ENCODE data around the gene PRRC2B.
"Not testable (repeated sequence)": the region's sequence is repeated elsewhere in the genome, so short reads cannot be mapped to it uniquely, and the experiment has no call there.

PRRC2B gene

GRCh38 chr9:131511416-131511815 lies 117.5 kb downstream of the PRRC2B start:
- Histone ChIP-seq H3K9me3 (ENCODE audit: control extremely low read depth in 1 of 5, control insufficient read depth in 4 of 5, insufficient read depth in 2 of 5, low read depth in 1 of 5, low read length in 4 of 5) (peaks cover 0 to 4% (median 0%) of the 10 kb centered on the region in 5 experiments), H3K4me3 (ENCODE audit: control insufficient read depth in 1 of 7, extremely low read depth in 1 of 7, insufficient read depth in 4 of 7, low read depth in 2 of 7, low read length in 6 of 7) (no peak overlapping the region), H3K36me3 (ENCODE audit: control insufficient read depth in 4 of 4, insufficient read depth in 4 of 4, low read length in 3 of 4) (peaks cover 9 to 69% (median 56%) of the 10 kb centered on the region in 4 experiments), H3K4me1 (ENCODE audit: control extremely low read depth in 1 of 4, control insufficient read depth in 4 of 4, insufficient read depth in 4 of 4, low read length in 3 of 4) (no peaks in the 10 kb centered on the region), H3K27me3 (replicated peaks in 2 of 5; ENCODE audit: control insufficient read depth in 4 of 5, insufficient read depth in 5 of 5, low read length in 4 of 5) (no peaks in the 10 kb centered on the region), H3K27ac (ENCODE audit: insufficient read depth in 1 of 2, low read depth in 1 of 2, low read length in 2 of 2, poor library complexity in 1 of 2, severe bottlenecking in 2 of 2) (no peak overlapping the region)
- POLR2A ChIA-PET = no interaction called here
- CTCF ChIA-PET = interaction anchor here (1.7 kb wide), 1 partner anchor 12 kb away, joined by 4 read pairs; no protein-coding TSS in a partner anchor
- DNase-seq = no peak
- WGBS (ENCODE audit: insufficient coverage) = 94% methylated on average over 6 of the region's 7 CpGs

- CTCF ChIA-PET = no interaction called here
- POLR2A ChIA-PET = no interaction called here
- no peak overlapping the region for H3K4me3 ChIP-seq (ENCODE audit: control insufficient read depth in 1 of 7, extremely low read depth in 1 of 7, insufficient read depth in 4 of 7, low read depth in 2 of 7, low read length in 6 of 7)
- WGBS (ENCODE audit: insufficient coverage) = 93% methylated on average over 6 of the region's 6 CpGs
- peaks cover 9 to 72% (median 59%) of the 10 kb centered on the region in 4 experiments for H3K36me3 ChIP-seq (ENCODE audit: control insufficient read depth in 4 of 4, insufficient read depth in 4 of 4, low read length in 3 of 4)
- no peak overlapping the region for H3K27ac ChIP-seq (ENCODE audit: insufficient read depth in 1 of 2, low read depth in 1 of 2, low read length in 2 of 2, poor library complexity in 1 of 2, severe bottlenecking in 2 of 2)
- H3K27me3 ChIP-seq (replicated peaks in 2 of 5; ENCODE audit: control insufficient read depth in 4 of 5, insufficient read depth in 5 of 5, low read length in 4 of 5) = no peaks in the 10 kb centered on the region
- no peaks in the 10 kb centered on the region for H3K4me1 ChIP-seq (ENCODE audit: control extremely low read depth in 1 of 4, control insufficient read depth in 4 of 4, insufficient read depth in 4 of 4, low read length in 3 of 4)
- peaks cover 0 to 4% (median 0%) of the 10 kb centered on the region in 5 experiments for H3K9me3 ChIP-seq (ENCODE audit: control extremely low read depth in 1 of 5, control insufficient read depth in 4 of 5, insufficient read depth in 2 of 5, low read depth in 1 of 5, low read length in 4 of 5)
- no peak for DNase-seq
Measured at GRCh38 chr9:131511880-131512279, 118.0 kb downstream of the PRRC2B start.

DNA sequence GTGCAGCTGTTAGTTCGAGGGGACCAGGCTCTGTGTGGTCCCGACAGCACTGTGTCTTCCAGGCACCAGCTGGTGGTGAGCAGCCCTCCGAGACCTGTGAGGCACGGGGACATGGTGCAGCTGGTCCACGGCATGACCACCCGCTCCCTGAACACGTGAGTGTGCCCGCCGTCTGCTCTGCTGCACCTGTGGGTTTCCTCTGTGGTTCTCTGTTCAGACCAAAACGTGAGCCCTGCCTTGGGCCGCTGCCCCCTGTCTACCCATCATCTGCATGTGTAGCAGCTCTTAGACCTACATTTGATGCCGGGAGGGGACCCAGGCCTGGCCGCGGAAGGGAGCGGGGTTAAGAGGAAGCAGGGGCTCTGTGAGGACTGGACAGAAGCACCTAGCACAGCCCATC lies 119.3 kb downstream of the PRRC2B start:
- WGBS (ENCODE audit: insufficient coverage) = 92% methylated on average over 15 of the region's 15 CpGs
- no peak for DNase-seq
- Histone ChIP-seq H3K9me3 (ENCODE audit: control extremely low read depth in 1 of 5, control insufficient read depth in 4 of 5, insufficient read depth in 2 of 5, low read depth in 1 of 5, low read length in 4 of 5) (peaks cover 0 to 4% (median 0%) of the 10 kb centered on the region in 5 experiments), H3K27ac (ENCODE audit: insufficient read depth in 1 of 2, low read depth in 1 of 2, low read length in 2 of 2, poor library complexity in 1 of 2, severe bottlenecking in 2 of 2) (no peak overlapping the region), H3K4me3 (ENCODE audit: control insufficient read depth in 1 of 7, extremely low read depth in 1 of 7, insufficient read depth in 4 of 7, low read depth in 2 of 7, low read length in 6 of 7) (no peak overlapping the region), H3K36me3 (ENCODE audit: control insufficient read depth in 4 of 4, insufficient read depth in 4 of 4, low read length in 3 of 4) (peaks cover 7 to 72% (median 59%) of the 10 kb centered on the region in 4 experiments), H3K27me3 (replicated peaks in 2 of 5; ENCODE audit: control insufficient read depth in 4 of 5, insufficient read depth in 5 of 5, low read length in 4 of 5) (no peaks in the 10 kb centered on the region), H3K4me1 (ENCODE audit: control extremely low read depth in 1 of 4, control insufficient read depth in 4 of 4, insufficient read depth in 4 of 4, low read length in 3 of 4) (no peaks in the 10 kb centered on the region)
- CTCF ChIA-PET = no interaction called here
- POLR2A ChIA-PET = no interaction called here

DNA sequence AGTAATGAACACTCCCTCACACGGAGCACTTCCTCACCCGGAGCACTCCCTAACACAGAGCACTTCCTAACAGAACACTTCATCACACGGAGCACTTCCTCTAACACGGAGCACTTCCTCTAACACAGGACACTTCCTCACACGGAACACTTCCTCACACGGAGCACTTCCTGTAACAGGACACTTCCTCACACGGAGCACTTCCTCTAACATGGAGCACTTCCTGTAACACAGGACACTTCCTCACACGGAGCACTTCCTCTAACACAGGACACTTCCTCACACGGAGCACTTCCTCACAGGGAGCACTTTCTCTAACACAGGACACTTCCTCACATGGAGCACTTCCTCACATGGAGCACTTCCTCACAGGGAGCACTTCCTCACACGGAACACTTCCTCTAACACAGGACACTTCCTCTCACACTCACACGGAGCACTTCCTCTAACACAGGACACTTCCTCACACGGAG lies 121.7 kb downstream of the PRRC2B start:
- H3K9me3 ChIP-seq (ENCODE audit: control extremely low read depth in 1 of 5, control insufficient read depth in 4 of 5, insufficient read depth in 2 of 5, low read depth in 1 of 5, low read length in 4 of 5); H3K4me3 ChIP-seq (ENCODE audit: control insufficient read depth in 1 of 7, extremely low read depth in 1 of 7, insufficient read depth in 4 of 7, low read depth in 2 of 7, low read length in 6 of 7); CTCF ChIA-PET; H3K27ac ChIP-seq (ENCODE audit: insufficient read depth in 1 of 2, low read depth in 1 of 2, low read length in 2 of 2, poor library complexity in 1 of 2, severe bottlenecking in 2 of 2); POLR2A ChIA-PET; H3K27me3 ChIP-seq (replicated peaks in 2 of 5; ENCODE audit: control insufficient read depth in 4 of 5, insufficient read depth in 5 of 5, low read length in 4 of 5); H3K4me1 ChIP-seq (ENCODE audit: control extremely low read depth in 1 of 4, control insufficient read depth in 4 of 4, insufficient read depth in 4 of 4, low read length in 3 of 4): not testable (repeated sequence)
- peak in 2 of 3 donors; percentile 53 to 57 for DNase-seq
- peaks cover 10 to 84% (median 70%) of the 10 kb centered on the region in 4 experiments for H3K36me3 ChIP-seq (ENCODE audit: control insufficient read depth in 4 of 4, insufficient read depth in 4 of 4, low read length in 3 of 4)
- WGBS (ENCODE audit: insufficient coverage) = 76% methylated on average over 5 of the region's 12 CpGs

GRCh38 chr9:131516100-131516499 lies 122.2 kb downstream of the PRRC2B start:
- Histone ChIP-seq H3K36me3 (ENCODE audit: control insufficient read depth in 4 of 4, insufficient read depth in 4 of 4, low read length in 3 of 4) (peaks cover 6 to 83% (median 68%) of the 10 kb centered on the region in 4 experiments), H3K27ac (ENCODE audit: insufficient read depth in 1 of 2, low read depth in 1 of 2, low read length in 2 of 2, poor library complexity in 1 of 2, severe bottlenecking in 2 of 2) (no peak overlapping the region), H3K9me3 (ENCODE audit: control extremely low read depth in 1 of 5, control insufficient read depth in 4 of 5, insufficient read depth in 2 of 5, low read depth in 1 of 5, low read length in 4 of 5) (peaks cover 0 to 4% (median 0%) of the 10 kb centered on the region in 5 experiments), H3K27me3 (replicated peaks in 2 of 5; ENCODE audit: control insufficient read depth in 4 of 5, insufficient read depth in 5 of 5, low read length in 4 of 5) (no peaks in the 10 kb centered on the region), H3K4me1 (ENCODE audit: control extremely low read depth in 1 of 4, control insufficient read depth in 4 of 4, insufficient read depth in 4 of 4, low read length in 3 of 4) (no peaks in the 10 kb centered on the region), H3K4me3 (ENCODE audit: control insufficient read depth in 1 of 7, extremely low read depth in 1 of 7, insufficient read depth in 4 of 7, low read depth in 2 of 7, low read length in 6 of 7) (no peak overlapping the region)
- ChIA-PET CTCF (no interaction called here), POLR2A (no interaction called here)
- DNase-seq = peak in 2 of 3 donors; percentile 26 to 49
- 96% methylated on average over 6 of the region's 15 CpGs for WGBS (ENCODE audit: insufficient coverage)

DNA sequence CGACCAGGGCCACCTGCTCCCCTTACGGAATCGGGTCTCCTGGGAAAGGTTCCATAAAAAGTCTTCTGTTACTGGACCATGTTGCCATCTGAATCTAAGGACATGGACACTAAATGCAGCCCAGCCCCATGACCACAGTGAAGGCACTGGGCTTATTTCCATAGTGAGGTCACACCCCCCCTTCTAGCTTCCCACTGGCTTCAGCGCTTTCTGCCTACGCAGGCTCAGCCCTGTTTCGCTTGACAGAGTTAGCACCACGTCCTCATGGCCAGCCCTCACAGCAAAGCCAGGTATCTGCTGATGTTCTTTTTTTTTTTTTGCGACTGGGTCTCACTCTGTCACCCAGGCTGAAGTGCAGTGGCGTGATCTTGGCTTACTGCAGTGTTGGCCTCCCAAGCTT lies 123.0 kb downstream of the PRRC2B start:
- ChIA-PET CTCF (no interaction called here), POLR2A (no interaction called here)
- Histone ChIP-seq H3K9me3 (ENCODE audit: control extremely low read depth in 1 of 5, control insufficient read depth in 4 of 5, insufficient read depth in 2 of 5, low read depth in 1 of 5, low read length in 4 of 5) (peaks cover 0 to 4% (median 0%) of the 10 kb centered on the region in 5 experiments), H3K4me3 (ENCODE audit: control insufficient read depth in 1 of 7, extremely low read depth in 1 of 7, insufficient read depth in 4 of 7, low read depth in 2 of 7, low read length in 6 of 7) (no peak overlapping the region), H3K36me3 (ENCODE audit: control insufficient read depth in 4 of 4, insufficient read depth in 4 of 4, low read length in 3 of 4) (peaks cover 6 to 83% (median 70%) of the 10 kb centered on the region in 4 experiments), H3K27me3 (replicated peaks in 2 of 5; ENCODE audit: control insufficient read depth in 4 of 5, insufficient read depth in 5 of 5, low read length in 4 of 5) (no peaks in the 10 kb centered on the region), H3K4me1 (ENCODE audit: control extremely low read depth in 1 of 4, control insufficient read depth in 4 of 4, insufficient read depth in 4 of 4, low read length in 3 of 4) (no peaks in the 10 kb centered on the region), H3K27ac (ENCODE audit: insufficient read depth in 1 of 2, low read depth in 1 of 2, low read length in 2 of 2, poor library complexity in 1 of 2, severe bottlenecking in 2 of 2) (no peak overlapping the region)
- DNase-seq = peak in 2 of 3 donors; percentile 30 to 38
- WGBS (ENCODE audit: insufficient coverage) = 97% methylated on average over 7 of the region's 9 CpGs

- ChIA-PET POLR2A (no interaction called here), CTCF (no interaction called here)
- H3K9me3 ChIP-seq (ENCODE audit: control extremely low read depth in 1 of 5, control insufficient read depth in 4 of 5, insufficient read depth in 2 of 5, low read depth in 1 of 5, low read length in 4 of 5) = peaks cover 0 to 4% (median 0%) of the 10 kb centered on the region in 5 experiments
- no peak for DNase-seq
- no peak overlapping the region for H3K4me3 ChIP-seq (ENCODE audit: control insufficient read depth in 1 of 7, extremely low read depth in 1 of 7, insufficient read depth in 4 of 7, low read depth in 2 of 7, low read length in 6 of 7)
- no peaks in the 10 kb centered on the region for H3K27me3 ChIP-seq (replicated peaks in 2 of 5; ENCODE audit: control insufficient read depth in 4 of 5, insufficient read depth in 5 of 5, low read length in 4 of 5)
- no peaks in the 10 kb centered on the region for H3K4me1 ChIP-seq (ENCODE audit: control extremely low read depth in 1 of 4, control insufficient read depth in 4 of 4, insufficient read depth in 4 of 4, low read length in 3 of 4)
- 98% methylated on average over 5 of the region's 11 CpGs for WGBS (ENCODE audit: insufficient coverage)
- H3K27ac ChIP-seq (ENCODE audit: insufficient read depth in 1 of 2, low read depth in 1 of 2, low read length in 2 of 2, poor library complexity in 1 of 2, severe bottlenecking in 2 of 2) = no peak overlapping the region
- peaks cover 5 to 86% (median 69%) of the 10 kb centered on the region in 4 experiments for H3K36me3 ChIP-seq (ENCODE audit: control insufficient read depth in 4 of 4, insufficient read depth in 4 of 4, low read length in 3 of 4)
Measured at GRCh38 chr9:131517761-131518190, 123.9 kb downstream of the PRRC2B start.

All from common myeloid progenitor, CD34-positive (primary cell).